HFFc6 (cell line): ENCODE data around the gene ATOSB. TPM values are rescaled to one million over a fixed set of nuclear protein-coding genes. Genes with fewer than 3 reads are reported as not detected.
"Not testable (repeated sequence)": the region's sequence is repeated elsewhere in the genome, so short reads cannot be mapped to it uniquely, and the experiment has no call there.

Experiments
- DNase-seq: peaks from one replicate; pipeline ENCODE4 v3.0.0-alpha.2; 2018
- H3K27ac Mint-ChIP-seq: 2 replicates; pipeline ENCODE4 v1.8.0; 2020; ENCODE audit warnings: mild to moderate bottlenecking, mixed read lengths
- H3K27me3 Mint-ChIP-seq: 2 replicates; pipeline ENCODE4 v1.8.0; 2021; ENCODE audit warnings: mild to moderate bottlenecking, moderate library complexity, mixed read lengths; ENCODE audit not compliant: insufficient read depth
- H3K36me3 Mint-ChIP-seq: 2 replicates; pipeline ENCODE4 v1.8.0; 2021; ENCODE audit warnings: low read depth, mixed read lengths
- H3K4me1 Mint-ChIP-seq: 2 replicates; pipeline ENCODE4 v1.8.0; 2020; ENCODE audit warnings: low read depth, mixed read lengths
- H3K4me3 Mint-ChIP-seq: 2 replicates; pipeline ENCODE4 v1.8.0; 2020; ENCODE audit warnings: mild to moderate bottlenecking, moderate library complexity, mixed read lengths
- H3K9me3 Mint-ChIP-seq: 2 replicates; pipeline ENCODE4 v1.8.0; 2020; ENCODE audit warnings: mild to moderate bottlenecking, mixed read lengths
- CTCF ChIP-seq: fragments of 200-600 bp; sonication (generic); IDR thresholded peaks from 2 replicates; pipeline ENCODE4 v1.5.0; 2021; ENCODE audit warnings: antibody characterized with exemption, mild to moderate bottlenecking
- total RNA-seq, 6 experiments: library from RNA; stranded (reverse); fragmentation: NEBNext Ultra II Directional; extraction: Animal tissue kit (Norgen Biotek cat#: 25700); gene quantifications; 2 replicates in 1 of 6; 3 replicates in 5 of 6; pipeline ENCODE4 v1.2.3, GENCODE V29; 2021

Gene ATOSB
- total RNA-seq, 6 experiments from 2014 or later: 45.9 to 56.5 (median 49.5) TPM

DNA sequence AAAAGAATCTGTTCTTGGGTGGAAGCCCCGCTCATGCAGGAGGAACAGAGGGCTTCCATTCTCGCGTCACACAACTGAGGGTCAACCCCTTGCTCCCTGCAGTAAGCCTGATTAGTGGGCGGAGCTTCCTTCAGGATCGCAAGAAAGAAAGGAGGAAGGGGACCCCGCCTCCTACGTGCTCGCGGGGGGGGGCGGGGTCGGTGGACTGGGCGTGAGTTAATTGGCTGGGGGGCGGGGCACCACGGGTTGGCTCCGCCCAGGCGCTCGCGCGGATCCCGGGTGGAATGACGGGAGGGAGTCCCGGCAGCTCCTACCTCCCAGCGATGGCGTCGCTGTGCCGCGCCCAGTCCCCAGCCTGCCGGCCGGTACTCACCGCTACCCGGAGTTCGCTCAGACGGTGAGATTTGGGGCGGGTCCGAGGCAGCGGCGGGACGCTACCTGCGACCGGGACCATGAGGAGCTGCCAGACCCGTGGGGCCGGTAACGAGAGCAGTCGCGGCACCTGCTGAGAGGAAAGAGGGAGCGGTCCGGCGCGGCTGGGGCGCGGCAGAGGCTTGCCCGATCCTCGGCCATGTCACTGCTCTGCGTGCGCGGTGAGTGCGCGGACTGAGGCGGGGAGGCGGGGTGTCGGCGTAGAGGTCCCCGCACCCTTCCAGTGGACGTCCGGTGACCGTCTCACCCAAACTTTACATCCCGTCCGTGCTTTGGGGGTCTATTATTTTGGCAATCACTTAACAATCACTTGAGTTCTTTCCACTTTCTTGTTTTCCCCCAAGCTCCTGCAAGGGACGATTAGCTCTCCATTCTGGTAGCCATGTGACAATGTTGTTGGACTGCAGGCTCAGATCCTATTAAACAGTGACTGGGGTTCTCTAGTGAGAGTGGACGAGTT, 46.3 kb upstream of the ATOSB start, which contains the start of gene UNC13B:
UNC13B (plus strand) TSS at position 297 of the 892 bp plus-strand sequence; CDS start at position 572, 275 bp downstream.
- Mint-ChIP-seq H3K4me1 (peaks cover 33% of the 10 kb centered on the region), H3K27me3 (no peaks in the 10 kb centered on the region), H3K36me3 (no peaks in the 10 kb centered on the region; the same call in 1 of the 2 replicates), H3K9me3 (peaks cover 3% of the 10 kb centered on the region; the same call in 1 of the 2 replicates), H3K4me3 (peak within 1 kb of the TSS; percentile 95), H3K27ac (peak within 1 kb of the TSS; percentile 90)
- TF ChIP-seq CTCF: peak; percentile 63
- DNase-seq: peak; percentile 86

DNA sequence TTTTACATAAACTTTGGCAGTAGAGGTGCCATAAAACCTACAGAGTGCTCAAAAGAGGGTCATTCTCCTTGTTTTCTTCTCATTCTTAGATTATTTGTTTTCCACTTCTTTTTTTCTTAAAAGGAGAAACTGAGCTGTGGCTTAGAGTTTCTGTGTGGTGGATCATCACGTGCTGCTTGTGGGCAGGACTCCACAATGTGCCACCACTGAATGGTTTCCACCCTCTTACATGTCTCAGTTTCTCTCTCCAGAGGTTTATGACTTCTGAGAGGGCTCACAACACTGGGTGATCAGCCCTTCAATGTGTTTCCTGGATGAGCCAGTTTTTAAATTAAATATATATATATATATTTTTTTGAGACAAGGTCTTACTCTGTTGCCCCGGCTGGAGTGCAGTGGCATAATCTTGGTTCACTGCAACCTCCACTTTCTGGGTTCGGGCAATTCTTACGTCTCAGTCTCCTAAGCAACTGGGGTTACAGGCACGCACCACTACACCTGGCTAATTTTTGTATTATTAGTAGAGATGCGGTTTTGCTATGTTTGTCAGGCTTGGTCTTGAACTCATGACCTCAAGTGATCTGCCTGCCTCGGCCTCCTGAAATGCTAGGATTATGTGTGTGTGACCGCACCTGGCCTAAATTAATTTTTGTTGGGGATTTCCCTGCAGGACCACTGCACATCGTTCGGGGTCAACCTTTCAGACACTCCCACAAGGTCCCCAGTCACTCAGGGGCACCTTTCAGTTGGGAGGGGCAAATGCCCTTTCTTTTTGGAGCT, 43.0 kb upstream of the ATOSB start:
- no peaks in the 10 kb centered on the region for H3K27me3 Mint-ChIP-seq
- peaks cover 4% of the 10 kb centered on the region; the same call in 1 of the 2 replicates for H3K9me3 Mint-ChIP-seq
- no peak for TF ChIP-seq CTCF
- peaks cover 17% of the 10 kb centered on the region for H3K4me1 Mint-ChIP-seq
- DNase-seq: no peak
- no peak overlapping the region for H3K27ac Mint-ChIP-seq
- H3K36me3 Mint-ChIP-seq: no peaks in the 10 kb centered on the region
- H3K4me3 Mint-ChIP-seq: no peak overlapping the region

DNA sequence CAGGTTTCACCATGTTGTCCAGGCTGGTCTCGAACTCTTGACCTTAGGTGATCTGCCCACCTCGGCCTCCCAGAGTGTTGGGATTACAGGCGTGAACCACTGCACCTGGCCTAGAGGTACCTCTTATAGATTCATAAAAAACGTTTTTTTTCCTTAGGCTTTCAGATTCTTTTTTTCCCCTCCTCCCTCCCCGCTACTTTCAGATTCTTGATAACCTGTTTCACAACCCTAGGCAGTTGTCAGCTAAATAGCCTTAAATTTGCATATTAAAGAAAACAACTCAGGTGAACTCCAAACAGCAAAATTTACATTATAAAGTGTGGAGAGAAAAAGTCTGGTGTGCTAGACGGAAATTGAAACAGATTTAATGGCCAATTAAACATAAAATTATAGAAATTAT, 42.2 kb upstream of the ATOSB start:
- not testable (repeated sequence) for DNase-seq, H3K9me3 Mint-ChIP-seq, H3K4me1 Mint-ChIP-seq, H3K36me3 Mint-ChIP-seq, H3K27me3 Mint-ChIP-seq, H3K27ac Mint-ChIP-seq, H3K4me3 Mint-ChIP-seq

- H3K9me3 Mint-ChIP-seq: peaks cover 4% of the 10 kb centered on the region; the same call in 1 of the 2 replicates
- H3K36me3 Mint-ChIP-seq: no peaks in the 10 kb centered on the region
- DNase-seq: no peak
- H3K4me1 Mint-ChIP-seq: 0 out of 2 replicates have a peak, but pooled peaks cover 5% of the 10 kb centered on the region
- no peak for TF ChIP-seq CTCF
- no peak overlapping the region for H3K4me3 Mint-ChIP-seq
- no peak overlapping the region for H3K27ac Mint-ChIP-seq
- no peaks in the 10 kb centered on the region for H3K27me3 Mint-ChIP-seq
These were observed 41.1 kb upstream of the ATOSB start for GRCh38 chr9:35156781-35157180.

GRCh38 chr9:35152926-35153325, 37.3 kb upstream of the ATOSB start:
- H3K27ac Mint-ChIP-seq: no peak overlapping the region
- peaks cover 19% of the 10 kb centered on the region for H3K36me3 Mint-ChIP-seq
- no peak for TF ChIP-seq CTCF
- H3K4me3 Mint-ChIP-seq: no peak overlapping the region
- H3K27me3 Mint-ChIP-seq: peaks cover 2% of the 10 kb centered on the region; the same call in 1 of the 2 replicates
- peaks cover 28% of the 10 kb centered on the region for H3K9me3 Mint-ChIP-seq
- no peaks in the 10 kb centered on the region for H3K4me1 Mint-ChIP-seq
- DNase-seq: no peak

DNA sequence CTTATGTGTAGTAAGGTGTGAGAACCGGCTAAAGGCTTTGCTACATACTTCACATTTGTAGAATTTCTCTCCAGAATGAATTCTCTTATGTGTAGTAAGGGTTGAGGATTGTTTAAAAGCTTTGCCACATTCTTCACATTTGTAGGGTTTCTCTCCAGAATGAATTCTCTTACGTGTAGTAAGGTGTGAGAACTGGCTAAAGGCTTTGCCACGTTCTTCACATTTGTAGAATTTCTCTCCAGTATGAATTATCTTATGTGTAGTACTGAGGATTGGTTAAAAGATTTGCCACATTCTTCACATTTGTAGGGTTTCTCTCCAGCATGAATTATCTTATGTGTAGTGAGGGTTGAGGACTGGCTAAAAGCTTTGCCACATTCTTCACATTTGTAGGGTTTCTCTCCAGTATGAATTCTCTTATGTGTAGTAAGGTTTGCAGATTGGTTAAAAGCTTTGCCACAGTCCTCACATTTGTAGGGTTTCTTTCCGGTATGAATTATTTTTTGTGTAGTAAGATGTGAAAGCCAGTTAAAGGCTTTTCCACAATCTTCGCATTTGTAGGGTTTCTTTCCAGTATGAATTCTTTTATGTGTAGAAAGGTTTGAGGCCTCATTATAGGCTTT, 32.4 kb upstream of the ATOSB start:
- H3K27me3 Mint-ChIP-seq, DNase-seq, H3K4me1 Mint-ChIP-seq, H3K4me3 Mint-ChIP-seq, H3K27ac Mint-ChIP-seq: not testable (repeated sequence)
- peaks cover 60% of the 10 kb centered on the region for H3K9me3 Mint-ChIP-seq
- peaks cover 30% of the 10 kb centered on the region for H3K36me3 Mint-ChIP-seq
